NCI-H446 treated with DMSO at 0.1 percent for 48 hours (cell line): ENCODE data around the gene TSPAN4.

Experiments used
- DNase-seq: peaks from one replicate; lab custom pipeline; 2025; lab: John Stamatoyannopoulos, UW

Gene TSPAN4

GRCh38 chr11:804599-804964 lies 38.1 kb upstream of the TSPAN4 start:
- no peak for DNase-seq

- no peak for DNase-seq
Observed at GRCh38 chr11:808427-809286, 34.0 kb upstream of the TSPAN4 start.

- peak; percentile 94 for DNase-seq
Observed at GRCh38 chr11:809287-810039, 33.2 kb upstream of the TSPAN4 start, which contains the start of gene RPLP2. Gene RPLP2 (plus strand): TSS chr11:809967. CDS start chr11:810235, 268 bp downstream.

- no peak for DNase-seq
Observed at GRCh38 chr11:810040-810567, 32.5 kb upstream of the TSPAN4 start.

GRCh38 chr11:811446-812245 lies 31.0 kb upstream of the TSPAN4 start:
- DNase-seq = no peak

GRCh38 chr11:812390-812789 lies 30.3 kb upstream of the TSPAN4 start:
- no peak for DNase-seq

- DNase-seq = no peak
Observed at GRCh38 chr11:813072-813455, 29.6 kb upstream of the TSPAN4 start.

- no peak for DNase-seq
Observed at GRCh38 chr11:813456-814096, 29.1 kb upstream of the TSPAN4 start.

GRCh38 chr11:815675-816432 lies 26.8 kb upstream of the TSPAN4 start:
- DNase-seq = no peak

- no peak for DNase-seq
Observed at GRCh38 chr11:816433-816779, 26.2 kb upstream of the TSPAN4 start.

- no peak for DNase-seq
Observed at GRCh38 chr11:818396-819128, 24.1 kb upstream of the TSPAN4 start, which contains the start of gene PNPLA2. Gene PNPLA2 (plus strand): TSS chr11:818914. CDS start chr11:819719, 805 bp downstream.

GRCh38 chr11:819129-819931 lies 23.3 kb upstream of the TSPAN4 start:
- peak; percentile 78 for DNase-seq

GRCh38 chr11:819943-820649 lies 22.6 kb upstream of the TSPAN4 start:
- DNase-seq = peak; percentile 40

GRCh38 chr11:820655-821511 lies 21.8 kb upstream of the TSPAN4 start:
- no peak for DNase-seq

- no peak for DNase-seq
Observed at GRCh38 chr11:821512-822371, 20.9 kb upstream of the TSPAN4 start.

- DNase-seq = no peak
Observed at GRCh38 chr11:823441-824291, 19.0 kb upstream of the TSPAN4 start.
